DOHH2 (cell line): ENCODE results near the gene KLHL18.

ENCODE experiments used
- H3F3A ChIP-seq: fragments of 200-600 bp; sonication (generic), shearing (Covaris generic); 2 replicates; pipeline ENCODE4 v1.6.0; 2016; ENCODE audit warnings: antibody characterized with exemption, mild to moderate bottlenecking; ENCODE audit not compliant: control insufficient read depth, insufficient read depth
- H3K27ac ChIP-seq: fragments of 200-600 bp; sonication (generic); 2 replicates; pipeline ENCODE4 v1.5.1; 2014; ENCODE audit warnings: low read depth, mild to moderate bottlenecking, low read length, moderate library complexity
- H3K27me3 ChIP-seq: fragments of 200-600 bp; sonication (generic); 2 replicates; pipeline ENCODE4 v1.6.1; 2014; ENCODE audit warnings: mild to moderate bottlenecking, low read length, mixed read lengths; ENCODE audit not compliant: control insufficient read depth
- H3K36me3 ChIP-seq: fragments of 200-600 bp; sonication (generic); 2 replicates; pipeline ENCODE4 v1.6.1; 2014; ENCODE audit warnings: mild to moderate bottlenecking, low read length, moderate library complexity, mixed read lengths; ENCODE audit not compliant: control insufficient read depth
- H3K4me1 ChIP-seq: fragments of 200-600 bp; sonication (generic); 2 replicates; pipeline ENCODE4 v1.6.1; 2014; ENCODE audit warnings: mild to moderate bottlenecking, low read length, mixed read lengths; ENCODE audit not compliant: control insufficient read depth
- H3K4me2 ChIP-seq: fragments of 200-600 bp; sonication (generic); 2 replicates; pipeline ENCODE4 v1.6.0; 2014; ENCODE audit warnings: mild to moderate bottlenecking, low read length, moderate library complexity
- H3K4me3 ChIP-seq: fragments of 200-600 bp; sonication (generic); 2 replicates; pipeline ENCODE4 v1.5.1; 2014; ENCODE audit warnings: mild to moderate bottlenecking, low read length, mixed read lengths
- H3K79me2 ChIP-seq: fragments of 200-600 bp; sonication (generic); 2 replicates; pipeline ENCODE4 v1.6.1; 2014; ENCODE audit warnings: mild to moderate bottlenecking, low read length, mixed read lengths; ENCODE audit not compliant: control insufficient read depth
- H3K9me2 ChIP-seq: fragments of 200-600 bp; sonication (generic); replicated peaks from 2 replicates; pipeline ENCODE4 v1.6.1; 2014; ENCODE audit warnings: mild to moderate bottlenecking, low read length, mixed read lengths; ENCODE audit not compliant: control insufficient read depth
- H3K9me3 ChIP-seq: fragments of 200-600 bp; sonication (generic); 2 replicates; pipeline ENCODE4 v1.6.1; 2014; ENCODE audit warnings: antibody characterized with exemption, low read length, mixed read lengths; ENCODE audit not compliant: control insufficient read depth, insufficient read depth
- H4K20me1 ChIP-seq: fragments of 200-600 bp; sonication (generic); 2 replicates; pipeline ENCODE4 v1.6.0; 2014; ENCODE audit warnings: low read depth, mild to moderate bottlenecking, antibody characterized with exemption, low read length, moderate library complexity; ENCODE audit not compliant: control insufficient read depth, insufficient read depth
- CTCF ChIP-seq: fragments of 200-600 bp; sonication (generic); IDR thresholded peaks from one replicate; pipeline ENCODE4 v1.5.1; 2014; ENCODE audit warnings: antibody characterized with exemption, mild to moderate bottlenecking, low read depth, low read length; ENCODE audit not compliant: poor library complexity, severe bottlenecking
- EZH2phosphoT487 ChIP-seq: fragments of 200-600 bp; sonication (generic); IDR thresholded peaks from 2 replicates; pipeline ENCODE4 v1.6.1; 2017; ENCODE audit warnings: borderline replicate concordance, mild to moderate bottlenecking, antibody characterized with exemption, low read length, moderate library complexity, mixed read lengths

KLHL18 gene

GRCh38 chr3:47342151-47342550, 59.4 kb downstream of the KLHL18 start:
- TF ChIP-seq CTCF: no peak
- TF ChIP-seq EZH2phosphoT487: no peak
- Histone ChIP-seq H3K36me3 (peaks cover 71% of the 10 kb centered on the region), H3K27me3 (no peaks in the 10 kb centered on the region), H3K4me3 (no peak overlapping the region), H3K9me3 (no peaks in the 10 kb centered on the region), H4K20me1 (no peaks in the 10 kb centered on the region), H3K79me2 (peaks cover 2% of the 10 kb centered on the region; the same call in 1 of the 2 replicates), H3K27ac (no peak overlapping the region), H3F3A (0 out of 2 replicates have a peak, but pooled peaks cover 3% of the 10 kb centered on the region), H3K4me2 (no peak overlapping the region), H3K4me1 (peaks cover 23% of the 10 kb centered on the region), H3K9me2 (no peaks in the 10 kb centered on the region)

- Histone ChIP-seq H3K9me2 (no peaks in the 10 kb centered on the region), H3F3A (0 out of 2 replicates have a peak, but pooled peaks cover 3% of the 10 kb centered on the region), H3K27me3 (no peaks in the 10 kb centered on the region), H3K4me1 (peaks cover 29% of the 10 kb centered on the region), H3K27ac (no peak overlapping the region), H3K79me2 (peaks cover 2% of the 10 kb centered on the region; the same call in 1 of the 2 replicates), H3K36me3 (peaks cover 64% of the 10 kb centered on the region), H4K20me1 (no peaks in the 10 kb centered on the region), H3K4me2 (no peak overlapping the region), H3K4me3 (no peak overlapping the region), H3K9me3 (no peaks in the 10 kb centered on the region)
- no peak for TF ChIP-seq CTCF
- no peak for TF ChIP-seq EZH2phosphoT487
These were observed 60.1 kb downstream of the KLHL18 start for GRCh38 chr3:47342812-47343211.

- Histone ChIP-seq H3K27ac (no peak overlapping the region), H3K9me3 (no peaks in the 10 kb centered on the region), H3K27me3 (no peaks in the 10 kb centered on the region), H3F3A (peaks cover 5% of the 10 kb centered on the region; the same call in 1 of the 2 replicates), H3K36me3 (peaks cover 57% of the 10 kb centered on the region), H3K79me2 (peaks cover 2% of the 10 kb centered on the region; the same call in 1 of the 2 replicates), H3K4me3 (no peak overlapping the region), H3K4me2 (no peak overlapping the region), H3K9me2 (no peaks in the 10 kb centered on the region), H3K4me1 (peaks cover 31% of the 10 kb centered on the region), H4K20me1 (no peaks in the 10 kb centered on the region)
- no peak for TF ChIP-seq EZH2phosphoT487
- TF ChIP-seq CTCF: no peak
These were observed 60.8 kb downstream of the KLHL18 start for GRCh38 chr3:47343471-47343971.
